NOMO-1 (cell line): Measurements from ENCODE around the gene USP36.
"Not testable (repeated sequence)": the region's sequence is repeated elsewhere in the genome, so short reads cannot be mapped to it uniquely, and the experiment has no call there.

Source experiments
- DNase-seq, 2 experiments: peaks; one replicate each; lab custom pipeline; 2025; ENCODE audit not compliant: unreplicated experiment in 2 of 2; lab: John Stamatoyannopoulos, UW

USP36 gene

GRCh38 chr17:78774453-78774852, 66.2 kb downstream of the USP36 start:
- no peak for DNase-seq

GRCh38 chr17:78771758-78772382, 68.7 kb downstream of the USP36 start:
- DNase-seq = no peak

GRCh38 chr17:78769196-78769773, 71.3 kb downstream of the USP36 start:
- DNase-seq = no peak

GRCh38 chr17:78767806-78768205, 72.8 kb downstream of the USP36 start:
- no peak for DNase-seq

- DNase-seq = peak in 1 of 2 experiments; percentile 46
Observed at GRCh38 chr17:78766743-78767294, 73.8 kb downstream of the USP36 start.

- DNase-seq = no peak
Observed at GRCh38 chr17:78766225-78766624, 74.4 kb downstream of the USP36 start.

- DNase-seq = no peak
Observed at GRCh38 chr17:78765821-78766220, 74.8 kb downstream of the USP36 start.

GRCh38 chr17:78764871-78765270, 75.7 kb downstream of the USP36 start:
- DNase-seq = no peak

GRCh38 chr17:78763561-78763960, 77.1 kb downstream of the USP36 start:
- DNase-seq = no peak

GRCh38 chr17:78761789-78762406, 78.7 kb downstream of the USP36 start:
- DNase-seq = no peak

GRCh38 chr17:78759969-78760352, 80.7 kb downstream of the USP36 start:
- peak in 1 of 2 experiments; percentile 42 for DNase-seq

- peak; percentile 41 to 89 for DNase-seq
Observed at GRCh38 chr17:78759203-78759968, 81.2 kb downstream of the USP36 start.

- DNase-seq = no peak
Observed at GRCh38 chr17:78753316-78754250, 87.0 kb downstream of the USP36 start.

- DNase-seq = peak in 1 of 2 experiments; percentile 21
Observed at GRCh38 chr17:78751447-78752161, 89.0 kb downstream of the USP36 start.

GRCh38 chr17:78751000-78751399, 89.6 kb downstream of the USP36 start:
- not testable (repeated sequence) for DNase-seq

GRCh38 chr17:78748730-78749317, 91.8 kb downstream of the USP36 start:
- peak; percentile 97 to 98 for DNase-seq

- peak in 1 of 2 experiments; percentile 31 for DNase-seq
Observed at GRCh38 chr17:78748048-78748729, 92.4 kb downstream of the USP36 start.

- no peak for DNase-seq
Observed at GRCh38 chr17:78747488-78747887, 93.1 kb downstream of the USP36 start.

- DNase-seq = no peak
Observed at GRCh38 chr17:78746949-78747269, 93.7 kb downstream of the USP36 start.
